ENCODE data around the gene PHF2.

PHF2 gene

DNA sequence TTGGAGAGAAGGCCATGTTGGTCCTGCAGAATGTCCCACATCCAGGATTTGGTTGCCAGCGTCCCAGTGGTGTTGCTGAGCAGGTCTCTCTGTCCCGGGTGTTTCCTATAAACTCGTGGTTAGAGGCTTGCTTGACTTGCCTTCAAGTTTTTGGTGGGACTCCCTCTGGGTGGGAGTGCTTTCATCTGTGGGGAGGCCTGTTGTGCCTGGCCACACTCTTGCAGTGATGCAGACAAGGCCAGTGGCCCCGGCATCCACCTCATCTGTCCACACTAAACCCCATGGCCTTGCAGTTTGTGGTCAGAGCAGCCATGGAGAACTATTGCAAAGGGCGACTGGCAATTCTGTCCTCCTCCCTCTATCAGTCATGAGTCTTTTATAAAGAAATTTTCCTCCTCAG lies 71.8 kb downstream of the PHF2 start:
- no peak for DNase-seq (ENCODE audit: low read depth in 2 of 2)
- no peak overlapping the region for H3K4me3 ChIP-seq (replicated peaks in 1 of 2; ENCODE audit: low read depth in 2 of 2, low read length in 2 of 2)
- TF ChIP-seq, protein P1, sequence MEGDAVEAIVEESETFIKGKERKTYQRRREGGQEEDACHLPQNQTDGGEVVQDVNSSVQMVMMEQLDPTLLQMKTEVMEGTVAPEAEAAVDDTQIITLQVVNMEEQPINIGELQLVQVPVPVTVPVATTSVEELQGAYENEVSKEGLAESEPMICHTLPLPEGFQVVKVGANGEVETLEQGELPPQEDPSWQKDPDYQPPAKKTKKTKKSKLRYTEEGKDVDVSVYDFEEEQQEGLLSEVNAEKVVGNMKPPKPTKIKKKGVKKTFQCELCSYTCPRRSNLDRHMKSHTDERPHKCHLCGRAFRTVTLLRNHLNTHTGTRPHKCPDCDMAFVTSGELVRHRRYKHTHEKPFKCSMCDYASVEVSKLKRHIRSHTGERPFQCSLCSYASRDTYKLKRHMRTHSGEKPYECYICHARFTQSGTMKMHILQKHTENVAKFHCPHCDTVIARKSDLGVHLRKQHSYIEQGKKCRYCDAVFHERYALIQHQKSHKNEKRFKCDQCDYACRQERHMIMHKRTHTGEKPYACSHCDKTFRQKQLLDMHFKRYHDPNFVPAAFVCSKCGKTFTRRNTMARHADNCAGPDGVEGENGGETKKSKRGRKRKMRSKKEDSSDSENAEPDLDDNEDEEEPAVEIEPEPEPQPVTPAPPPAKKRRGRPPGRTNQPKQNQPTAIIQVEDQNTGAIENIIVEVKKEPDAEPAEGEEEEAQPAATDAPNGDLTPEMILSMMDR (IDR thresholded peaks at IDR 0.05; ENCODE audit: low read depth, low read length): no peak

- TF ChIP-seq, protein P1 (IDR thresholded peaks at IDR 0.05; ENCODE audit: low read depth, low read length): no peak
- H3K4me3 ChIP-seq (replicated peaks in 1 of 2; ENCODE audit: low read depth in 2 of 2, low read length in 2 of 2): no peak overlapping the region
- no peak for DNase-seq (ENCODE audit: low read depth in 2 of 2)
These were observed 72.5 kb downstream of the PHF2 start for GRCh38 chr9:93648836-93649235.

DNA sequence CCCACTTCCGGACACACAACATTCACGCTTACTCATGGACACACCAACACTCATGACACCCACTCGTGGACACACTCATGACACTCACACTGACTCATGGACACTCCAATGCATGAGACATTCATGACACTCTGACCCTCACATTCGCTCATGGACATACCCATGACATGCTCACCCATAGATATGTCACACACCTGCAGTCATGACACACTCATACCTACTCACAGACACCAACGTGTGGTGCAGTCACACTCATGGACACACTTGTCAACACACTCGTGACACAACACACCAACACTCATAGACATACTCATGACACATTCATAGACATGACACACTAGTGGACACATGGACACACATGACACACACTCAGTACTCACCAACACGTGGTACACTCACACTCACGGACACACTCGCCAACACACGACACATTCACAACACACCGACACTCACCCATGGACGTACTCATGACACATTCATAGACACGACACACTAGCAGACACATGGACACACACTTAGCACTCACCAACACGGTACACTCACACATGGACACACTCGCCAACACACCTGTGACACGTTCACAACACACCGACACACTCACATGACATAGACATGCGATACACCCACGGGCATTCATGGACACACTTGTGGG lies 73.4 kb downstream of the PHF2 start:
- DNase-seq (ENCODE audit: low read depth in 2 of 2): no peak
- TF ChIP-seq, protein P1 (IDR thresholded peaks at IDR 0.05; ENCODE audit: low read depth, low read length): no peak
- H3K4me3 ChIP-seq (replicated peaks in 1 of 2; ENCODE audit: low read depth in 2 of 2, low read length in 2 of 2): no peak overlapping the region

DNA sequence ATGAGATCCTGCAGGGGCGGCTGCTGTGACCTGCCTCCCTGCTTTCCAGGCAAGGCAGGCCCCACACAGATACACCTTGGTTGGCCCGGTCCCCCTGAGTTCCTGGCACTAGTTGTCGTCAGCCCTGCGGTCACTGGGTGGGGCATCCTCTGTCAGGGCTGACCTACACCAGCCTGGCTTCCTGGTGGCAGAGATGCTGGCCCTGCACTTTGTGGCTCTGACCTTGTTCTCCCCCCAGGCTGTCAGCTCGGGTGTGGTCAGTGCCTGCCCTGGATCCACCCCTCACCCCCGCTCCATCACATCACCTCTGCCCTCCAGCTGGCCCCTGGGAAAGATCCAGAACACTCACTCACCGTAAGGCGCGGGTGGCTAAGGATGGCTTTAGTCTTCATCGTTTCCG lies 74.1 kb downstream of the PHF2 start:
- H3K4me3 ChIP-seq (replicated peaks in 1 of 2; ENCODE audit: low read depth in 2 of 2, low read length in 2 of 2): no peak overlapping the region
- TF ChIP-seq, protein P1 (IDR thresholded peaks at IDR 0.05; ENCODE audit: low read depth, low read length): no peak
- DNase-seq (ENCODE audit: low read depth in 2 of 2): no peak

GRCh38 chr9:93651521-93651950 lies 75.2 kb downstream of the PHF2 start:
- DNase-seq (ENCODE audit: low read depth in 2 of 2): no peak
- no peak overlapping the region for H3K4me3 ChIP-seq (replicated peaks in 1 of 2; ENCODE audit: low read depth in 2 of 2, low read length in 2 of 2)
- TF ChIP-seq, protein P1 (IDR thresholded peaks at IDR 0.05; ENCODE audit: low read depth, low read length): no peak

DNA sequence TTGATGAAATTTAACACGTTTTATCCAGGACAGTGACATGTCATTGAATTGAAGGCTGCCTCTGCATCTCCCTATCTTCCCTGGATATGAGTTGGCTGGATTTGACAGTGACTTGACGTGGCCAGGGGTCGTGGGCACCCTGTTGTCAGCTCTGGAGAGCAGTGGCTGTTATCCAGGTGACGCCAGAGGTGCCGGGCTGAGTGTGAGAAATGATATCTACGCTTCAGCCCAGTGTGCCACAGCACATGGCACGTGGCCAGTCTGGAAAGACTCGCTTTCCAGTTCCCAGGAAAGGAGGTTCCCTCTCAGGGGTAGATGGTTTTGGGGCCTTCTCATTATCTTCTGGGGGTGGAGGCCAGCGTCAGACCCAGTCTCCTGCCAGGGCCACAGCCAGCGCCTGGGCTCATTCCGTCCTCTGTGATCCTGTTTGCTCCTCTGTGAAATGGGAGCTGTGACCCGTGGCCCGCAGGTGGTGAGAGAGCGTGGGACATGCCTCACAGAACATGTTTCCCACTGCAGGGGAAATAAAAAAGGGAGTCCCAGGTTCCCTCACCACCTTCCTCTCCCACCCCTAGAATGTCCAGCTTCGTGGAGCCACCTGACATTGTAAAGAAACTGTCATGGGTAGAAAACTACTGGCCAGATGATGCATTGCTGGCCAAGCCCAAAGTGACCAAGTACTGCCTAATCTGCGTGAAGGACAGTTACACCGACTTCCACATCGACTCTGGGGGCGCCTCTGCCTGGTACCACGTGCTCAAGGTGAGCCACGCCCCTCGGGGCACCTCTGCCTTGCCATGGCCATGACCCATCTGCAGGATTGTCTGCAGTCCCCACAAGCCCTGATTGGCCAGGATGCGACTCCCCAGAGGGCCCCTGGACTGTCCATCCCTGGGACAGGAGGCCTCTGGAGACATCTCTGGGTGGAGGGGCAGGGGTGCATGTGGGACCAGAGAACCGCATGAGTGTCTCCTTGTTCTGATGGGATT lies 76.5 kb downstream of the PHF2 start:
- no peak overlapping the region for H3K4me3 ChIP-seq (replicated peaks in 1 of 2; ENCODE audit: low read depth in 2 of 2, low read length in 2 of 2)
- TF ChIP-seq, protein P1 (IDR thresholded peaks at IDR 0.05; ENCODE audit: low read depth, low read length): no peak
- no peak for DNase-seq (ENCODE audit: low read depth in 2 of 2)
